Measurements from ENCODE around the gene TEX28. TPM values are rescaled to one million over a fixed set of nuclear protein-coding genes. Genes with fewer than 3 reads are reported as not detected.
"Not testable (repeated sequence)": the region's sequence is repeated elsewhere in the genome, so short reads cannot be mapped to it uniquely, and the experiment has no call there.

Gene TEX28
- total RNA-seq, 1 donor from 2014 or later = not detected

DNA sequence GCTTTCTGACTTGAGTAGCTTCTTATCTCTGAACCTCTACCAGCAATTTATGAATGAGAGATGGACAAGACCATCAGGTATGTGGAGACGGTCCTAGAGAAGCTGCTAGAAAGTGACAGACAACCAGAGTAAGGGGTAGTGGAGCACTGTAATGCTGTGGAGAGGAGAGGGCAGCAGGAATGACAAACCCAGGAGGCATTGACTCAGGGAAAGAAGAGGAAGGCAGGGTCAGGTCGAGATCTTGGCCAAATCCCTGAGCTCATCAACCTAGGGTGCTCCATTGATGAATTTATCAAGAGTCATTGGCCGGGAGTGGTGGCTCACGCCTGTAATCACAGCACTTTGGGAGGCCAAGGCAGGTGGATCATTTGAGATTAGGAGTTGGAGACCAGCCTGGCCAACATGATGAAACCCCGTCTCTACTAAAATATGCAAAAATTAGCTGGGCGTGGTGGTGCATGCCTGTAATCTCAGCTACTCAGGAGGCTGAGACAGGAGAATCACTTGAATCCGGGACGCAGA lies 54.9 kb downstream of the TEX28 start:
- H3K4me1 Mint-ChIP-seq (ENCODE audit: low read depth); H3K27me3 Mint-ChIP-seq; H3K9me3 Mint-ChIP-seq (ENCODE audit: low read depth); H3K4me3 Mint-ChIP-seq (ENCODE audit: low read depth); H3K36me3 Mint-ChIP-seq (ENCODE audit: insufficient read depth); DNase-seq (ENCODE audit: low spot score, unreplicated experiment); H3K27ac Mint-ChIP-seq: not testable (repeated sequence)

DNA sequence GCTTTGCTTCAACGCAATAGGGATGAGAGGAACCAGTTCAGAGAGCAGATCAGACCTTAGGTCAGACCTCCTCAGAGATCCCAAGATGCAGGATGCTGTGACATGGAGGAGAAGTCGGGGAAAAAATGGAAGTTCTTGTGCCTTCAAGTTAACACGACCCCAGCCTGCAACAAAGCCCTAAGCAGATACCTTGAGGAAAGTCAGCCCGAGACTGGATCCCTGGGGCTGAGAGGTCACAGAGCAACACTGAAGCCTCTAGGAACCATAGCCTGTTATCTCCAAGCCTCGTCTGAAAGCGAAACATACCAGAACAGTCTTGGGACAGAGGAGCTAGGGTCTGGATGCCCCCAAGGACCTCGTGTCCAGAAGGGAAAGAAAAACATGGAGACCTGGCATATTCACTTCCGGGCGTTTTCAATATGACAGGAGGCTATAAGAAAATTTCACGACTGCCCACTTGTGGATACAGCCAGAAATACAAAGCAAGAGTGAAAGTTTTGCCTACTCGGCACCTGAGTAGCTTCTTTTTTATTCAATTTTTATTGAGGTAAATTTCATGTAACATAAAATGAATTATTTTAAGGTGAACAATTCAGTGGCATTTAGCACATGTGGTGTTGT lies 55.9 kb downstream of the TEX28 start:
- not testable (repeated sequence) for H3K4me3 Mint-ChIP-seq (ENCODE audit: low read depth); H3K27me3 Mint-ChIP-seq; H3K36me3 Mint-ChIP-seq (ENCODE audit: insufficient read depth); DNase-seq (ENCODE audit: low spot score, unreplicated experiment); H3K9me3 Mint-ChIP-seq (ENCODE audit: low read depth); H3K4me1 Mint-ChIP-seq (ENCODE audit: low read depth); H3K27ac Mint-ChIP-seq

DNA sequence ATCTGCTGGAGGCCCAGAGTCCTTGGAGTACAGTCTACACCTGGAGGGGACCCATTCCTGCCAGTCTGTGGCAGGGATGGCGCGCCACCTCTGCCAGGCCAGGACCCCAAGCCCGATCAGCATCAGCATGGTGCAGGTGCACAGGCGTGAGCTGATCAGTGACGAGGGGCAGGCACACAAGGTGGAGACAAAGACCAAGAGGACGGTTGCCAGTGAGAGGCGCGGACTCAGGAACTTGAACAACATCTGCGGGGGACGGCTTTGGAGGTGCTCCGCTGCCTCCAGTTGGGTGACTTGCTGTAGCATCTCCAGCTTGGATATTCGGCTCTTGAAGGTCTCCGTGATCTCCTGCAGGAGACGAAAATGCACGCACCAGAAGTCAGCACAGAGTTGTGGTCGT lies 61.3 kb downstream of the TEX28 start:
- not testable (repeated sequence) for H3K27me3 Mint-ChIP-seq; H3K4me3 Mint-ChIP-seq (ENCODE audit: low read depth); H3K27ac Mint-ChIP-seq; H3K36me3 Mint-ChIP-seq (ENCODE audit: insufficient read depth); H3K4me1 Mint-ChIP-seq (ENCODE audit: low read depth); DNase-seq (ENCODE audit: low spot score, unreplicated experiment); H3K9me3 Mint-ChIP-seq (ENCODE audit: low read depth)

DNA sequence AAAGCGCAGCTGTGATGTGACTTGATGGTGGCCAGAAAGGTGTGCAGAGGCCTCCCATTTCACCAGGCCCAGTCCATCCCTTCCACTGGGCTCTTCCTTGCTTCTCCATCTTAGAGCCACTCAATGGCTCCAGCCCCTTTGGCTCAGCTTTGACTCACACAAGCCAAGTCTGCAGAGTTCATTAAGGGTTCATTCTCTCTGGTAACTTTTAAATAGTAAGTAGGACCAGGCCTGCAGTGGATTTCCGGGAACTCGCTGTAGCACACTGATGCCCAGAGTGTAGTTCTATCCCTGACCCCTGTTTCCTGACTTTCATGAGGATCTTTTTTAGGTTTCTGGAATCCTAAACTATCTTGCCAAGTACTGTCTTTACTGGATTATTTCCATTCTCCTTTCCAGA lies 63.5 kb downstream of the TEX28 start:
- not testable (repeated sequence) for DNase-seq (ENCODE audit: low spot score, unreplicated experiment); H3K27ac Mint-ChIP-seq; H3K27me3 Mint-ChIP-seq; H3K4me3 Mint-ChIP-seq (ENCODE audit: low read depth); H3K36me3 Mint-ChIP-seq (ENCODE audit: insufficient read depth); H3K4me1 Mint-ChIP-seq (ENCODE audit: low read depth); H3K9me3 Mint-ChIP-seq (ENCODE audit: low read depth)

DNA sequence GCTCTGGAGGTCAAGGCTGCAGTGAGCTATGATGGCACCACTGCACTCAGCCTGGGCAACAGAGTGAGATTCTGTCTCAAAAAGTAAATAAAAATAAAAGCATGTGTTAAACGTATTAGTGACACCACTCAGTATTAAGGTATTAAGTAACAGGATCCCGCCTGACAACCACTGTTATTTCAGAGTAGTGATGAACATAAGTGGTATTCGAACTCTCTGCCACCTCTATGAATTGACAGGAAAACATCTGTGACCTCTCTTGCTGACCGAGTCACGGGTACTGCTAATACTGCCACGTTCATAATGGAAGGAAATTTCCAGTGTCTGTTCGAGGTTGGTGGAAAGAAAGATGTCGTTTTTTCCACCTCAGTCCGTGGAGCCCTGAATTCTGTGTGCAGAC lies 68.2 kb downstream of the TEX28 start:
- H3K36me3 Mint-ChIP-seq (ENCODE audit: insufficient read depth); H3K27me3 Mint-ChIP-seq; H3K4me1 Mint-ChIP-seq (ENCODE audit: low read depth); DNase-seq (ENCODE audit: low spot score, unreplicated experiment); H3K4me3 Mint-ChIP-seq (ENCODE audit: low read depth); H3K27ac Mint-ChIP-seq; H3K9me3 Mint-ChIP-seq (ENCODE audit: low read depth): not testable (repeated sequence)

DNA sequence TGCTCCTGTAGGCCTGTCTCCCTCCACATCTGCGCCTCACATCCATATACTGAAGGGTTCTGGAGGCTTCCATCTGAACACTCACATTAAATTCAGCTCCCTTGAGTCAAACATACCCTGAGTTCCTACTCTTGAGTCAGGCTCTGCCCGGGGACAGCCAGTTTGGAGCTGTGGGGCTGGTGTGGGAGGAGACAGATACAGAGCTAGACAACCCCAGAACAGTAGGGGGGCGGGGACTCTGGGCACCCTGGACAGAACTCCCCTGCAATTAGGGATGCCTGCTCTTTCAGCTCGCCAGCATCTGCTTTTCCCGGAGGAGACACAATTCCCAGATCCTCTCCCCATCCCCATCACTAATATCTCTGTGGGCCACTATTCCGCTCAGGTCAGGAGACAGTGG lies 69.6 kb downstream of the TEX28 start:
- DNase-seq (ENCODE audit: low spot score, unreplicated experiment); H3K4me1 Mint-ChIP-seq (ENCODE audit: low read depth); H3K27me3 Mint-ChIP-seq; H3K27ac Mint-ChIP-seq; H3K4me3 Mint-ChIP-seq (ENCODE audit: low read depth); H3K9me3 Mint-ChIP-seq (ENCODE audit: low read depth); H3K36me3 Mint-ChIP-seq (ENCODE audit: insufficient read depth): not testable (repeated sequence)

Other genes starting within 250 kb of the TEX28 start
- gene MECP2, start 197.4 kb downstream of the TEX28 start, total RNA-seq = 40.6 and 47.6 TPM in 2 replicates
- not detected in 2 replicates for gene OPN1LW, start 150.9 kb downstream of the TEX28 start, total RNA-seq
- gene OPN1MW, start 112.5 kb downstream of the TEX28 start, total RNA-seq = not detected in 2 replicates
- gene OPN1MW2, start 75.4 kb downstream of the TEX28 start, total RNA-seq = not detected in 2 replicates
- not detected in 2 replicates for gene OPN1MW3, start 37.5 kb downstream of the TEX28 start, total RNA-seq
- gene TKTL1, start 671 bp upstream of the TEX28 start, total RNA-seq = not detected in 2 replicates
- 765 and 777 TPM in 2 replicates for gene FLNA, start 79.5 kb upstream of the TEX28 start, total RNA-seq
- 42.5 and 45.9 TPM in 2 replicates for gene EMD, start 84.2 kb upstream of the TEX28 start, total RNA-seq
- 2,364 and 2,443 TPM in 2 replicates for gene RPL10, start 103.3 kb upstream of the TEX28 start, total RNA-seq
- 12.7 and 14.3 TPM in 2 replicates for gene DNASE1L1, start 114.1 kb upstream of the TEX28 start, total RNA-seq
- gene TAFAZZIN, start 116.4 kb upstream of the TEX28 start, total RNA-seq = 34.5 and 38.4 TPM in 2 replicates
- 82.1 and 87.5 TPM in 2 replicates for gene ATP6AP1, start 133.6 kb upstream of the TEX28 start, total RNA-seq
- 149 and 151 TPM in 2 replicates for gene GDI1, start 142.0 kb upstream of the TEX28 start, total RNA-seq
- gene FAM50A, start 149.0 kb upstream of the TEX28 start, total RNA-seq = 65.8 and 66.7 TPM in 2 replicates
- gene PLXNA3, start 163.2 kb upstream of the TEX28 start, total RNA-seq = 135 and 148 TPM in 2 replicates
- 12.8 and 13.5 TPM in 2 replicates for gene LAGE3, start 184.2 kb upstream of the TEX28 start, total RNA-seq
- gene UBL4A, start 191.5 kb upstream of the TEX28 start, total RNA-seq = 17.7 and 20.0 TPM in 2 replicates
- gene SLC10A3, start 195.5 kb upstream of the TEX28 start, total RNA-seq = 10.4 and 10.9 TPM in 2 replicates
- gene FAM3A, start 221.1 kb upstream of the TEX28 start, total RNA-seq = 29.5 and 34.3 TPM in 2 replicates